Mucosa of descending colon (tissue), 3 donors: ENCODE measurements around the gene HOXD10. TPM values are rescaled to one million over a fixed set of nuclear protein-coding genes. Genes with fewer than 3 reads are reported as not detected.

ENCODE experiments used
- ATAC-seq: fragments of 200-7000 bp; cut with Tn5 transposase; one replicate; pipeline ENCODE4 v1.9.1; 2020; ENCODE audit warnings: mild to moderate bottlenecking, moderate library complexity
- DNase-seq, 3 donors: peaks; one replicate each; pipeline ENCODE4 v3.0.0-alpha.2; 2020
- H3K36me3 ChIP-seq: fragments of 200-600 bp; one replicate; pipeline ENCODE4 v1.8.0; 2021; ENCODE audit warnings: low read depth, mild to moderate bottlenecking
- H3K4me1 ChIP-seq: fragments of 200-600 bp; one replicate; pipeline ENCODE4 v1.8.0; 2021; ENCODE audit warnings: low read depth, mild to moderate bottlenecking
- H3K4me3 ChIP-seq: fragments of 200-600 bp; one replicate; pipeline ENCODE4 v1.8.0; 2021; ENCODE audit warnings: mild to moderate bottlenecking
- H3K9me3 ChIP-seq: fragments of 200-600 bp; one replicate; pipeline ENCODE4 v1.8.0; 2021; ENCODE audit warnings: mild to moderate bottlenecking
- CTCF ChIP-seq: fragments of 200-600 bp; IDR thresholded peaks from one replicate; pipeline ENCODE4 v1.8.0; 2022; ENCODE audit warnings: antibody characterized with exemption, mild to moderate bottlenecking
- intact Hi-C, 2 donors: fragments of 100-400 bp; cut with DNase I in 1 of 2; cut with micrococcal nuclease in 1 of 2; formaldehyde crosslinking; loops; one replicate each; pipeline versions ENCODE4 v1.11.0 to v1.11.1; 2022; cut with DNase I, micrococcal nuclease
- total RNA-seq, 3 donors: library from RNA; stranded (reverse); fragmentation: NEBNext Ultra II Directional in 2 of 3; extraction: Animal tissue kit (Norgen Biotek cat#: 25700) in 2 of 3; gene quantifications; one replicate each; pipeline versions ENCODE4 v1.2.1 to v1.2.4, GENCODE V29; 2021 to 2023
- donor health status: DM: no; HTN: no; CAD: no; lungs with moderate emphysema.
- donor health status: DM: no; HTN: no; CAD: no.
- donor health status: DM: no; HTN: yes; CAD: no.

HOXD10 gene
- total RNA-seq, 3 donors from 2014 or later: 1.8 to 4.1 (median 3.0) TPM

- Histone ChIP-seq H3K4me3 (no peak overlapping the region), H3K36me3 (no peaks in the 10 kb centered on the region), H3K4me1 (peaks cover 6% of the 10 kb centered on the region), H3K9me3 (no peaks in the 10 kb centered on the region)
- intact Hi-C loops: loop anchor here in 1 of 2 donors (10.0 kb wide), 2 partner anchors 693 to 1023 kb away; no protein-coding TSS in a partner anchor
- ATAC-seq (no peak), DNase-seq (peak in 1 of 3 donors; percentile 30)
- TF ChIP-seq CTCF: no peak
Observed at GRCh38 chr2:176121190-176122051, 4.8 kb downstream of the HOXD10 start.

GRCh38 chr2:176122052-176122682 is 5.6 kb downstream of the HOXD10 start:
- Histone ChIP-seq H3K9me3 (no peaks in the 10 kb centered on the region), H3K4me3 (peak overlapping the region; percentile 22), H3K36me3 (no peaks in the 10 kb centered on the region), H3K4me1 (peaks cover 7% of the 10 kb centered on the region)
- no peak for DNase-seq
- ATAC-seq: peak; percentile 40
- intact Hi-C loops: loop anchor here in 1 of 2 donors (10.0 kb wide), 2 partner anchors 693 to 1023 kb away; no protein-coding TSS in a partner anchor
- no peak for TF ChIP-seq CTCF

GRCh38 chr2:176122683-176123410 is 6.3 kb downstream of the HOXD10 start, which contains the start of gene HOXD9:
TSS of gene HOXD9 (plus strand) at chr2:176122719. CDS start at chr2:176122769, 50 bp downstream.
- no peak for TF ChIP-seq CTCF
- peak within 1 kb of the TSS; percentile 22 for H3K4me3 ChIP-seq
- ATAC-seq (peak; percentile 78), DNase-seq (peak; percentile 78 to 79 (median 78))
- H3K4me1 ChIP-seq: peaks cover 10% of the 10 kb centered on the region
- H3K36me3 ChIP-seq: no peaks in the 10 kb centered on the region
- intact Hi-C loops: loop anchor here in 1 of 2 donors (10.0 kb wide), 2 partner anchors 692 to 1022 kb away; no protein-coding TSS in a partner anchor
- no peaks in the 10 kb centered on the region for H3K9me3 ChIP-seq

- TF ChIP-seq CTCF: no peak
- Histone ChIP-seq H3K36me3 (no peaks in the 10 kb centered on the region), H3K9me3 (no peaks in the 10 kb centered on the region), H3K4me1 (peaks cover 14% of the 10 kb centered on the region), H3K4me3 (no peak overlapping the region)
- DNase-seq (no peak), ATAC-seq (no peak)
- intact Hi-C loops: loop anchor here in 1 of 2 donors (10.0 kb wide), 2 partner anchors 691 to 1021 kb away; no protein-coding TSS in a partner anchor
Observed at GRCh38 chr2:176123411-176124109, 7.0 kb downstream of the HOXD10 start.
